HFFc6 (cell line): ENCODE data around the gene CEMIP2. TPM values are rescaled to one million over a fixed set of nuclear protein-coding genes. Genes with fewer than 3 reads are reported as not detected.
"Not testable (repeated sequence)": the region's sequence is repeated elsewhere in the genome, so short reads cannot be mapped to it uniquely, and the experiment has no call there.

Source experiments
- DNase-seq: peaks from one replicate; pipeline ENCODE4 v3.0.0-alpha.2; 2018
- H3K27ac Mint-ChIP-seq: 2 replicates; pipeline ENCODE4 v1.8.0; 2020; ENCODE audit warnings: mild to moderate bottlenecking, mixed read lengths
- H3K27me3 Mint-ChIP-seq: 2 replicates; pipeline ENCODE4 v1.8.0; 2021; ENCODE audit warnings: mild to moderate bottlenecking, moderate library complexity, mixed read lengths; ENCODE audit not compliant: insufficient read depth
- H3K36me3 Mint-ChIP-seq: 2 replicates; pipeline ENCODE4 v1.8.0; 2021; ENCODE audit warnings: low read depth, mixed read lengths
- H3K4me1 Mint-ChIP-seq: 2 replicates; pipeline ENCODE4 v1.8.0; 2020; ENCODE audit warnings: low read depth, mixed read lengths
- H3K4me3 Mint-ChIP-seq: 2 replicates; pipeline ENCODE4 v1.8.0; 2020; ENCODE audit warnings: mild to moderate bottlenecking, moderate library complexity, mixed read lengths
- H3K9me3 Mint-ChIP-seq: 2 replicates; pipeline ENCODE4 v1.8.0; 2020; ENCODE audit warnings: mild to moderate bottlenecking, mixed read lengths
- CTCF ChIP-seq: fragments of 200-600 bp; sonication (generic); IDR thresholded peaks from 2 replicates; pipeline ENCODE4 v1.5.0; 2021; ENCODE audit warnings: antibody characterized with exemption, mild to moderate bottlenecking
- total RNA-seq, 6 experiments: library from RNA; stranded (reverse); fragmentation: NEBNext Ultra II Directional; extraction: Animal tissue kit (Norgen Biotek cat#: 25700); gene quantifications; 2 replicates in 1 of 6; 3 replicates in 5 of 6; pipeline ENCODE4 v1.2.3, GENCODE V29; 2021

The CEMIP2 gene
- total RNA-seq, 6 experiments from 2014 or later, result 86.0 to 106 (median 92.1) TPM

- no peak for TF ChIP-seq CTCF
- Mint-ChIP-seq H3K9me3 (no peaks in the 10 kb centered on the region), H3K4me3 (no peak overlapping the region), H3K36me3 (peaks cover 46% of the 10 kb centered on the region), H3K27me3 (peaks cover 3% of the 10 kb centered on the region; the same call in 1 of the 2 replicates), H3K4me1 (peaks cover 13% of the 10 kb centered on the region), H3K27ac (0 out of 2 replicates have a peak overlapping the region, but pooled peaks have one; percentile 6)
- DNase-seq, result no peak
These were observed 65.0 kb downstream of the CEMIP2 start for GRCh38 chr9:71703172-71703872.

- no peak for DNase-seq
- no peaks in the 10 kb centered on the region for H3K27me3 Mint-ChIP-seq
- no peak for TF ChIP-seq CTCF
- H3K4me1 Mint-ChIP-seq, result no peaks in the 10 kb centered on the region
- H3K4me3 Mint-ChIP-seq, result no peak overlapping the region
- peaks cover 51% of the 10 kb centered on the region for H3K36me3 Mint-ChIP-seq
- H3K27ac Mint-ChIP-seq, result no peak overlapping the region
- H3K9me3 Mint-ChIP-seq, result no peaks in the 10 kb centered on the region
These were observed 70.4 kb downstream of the CEMIP2 start for GRCh38 chr9:71697882-71698281.

- peaks cover 7% of the 10 kb centered on the region for H3K27me3 Mint-ChIP-seq
- no peak for TF ChIP-seq CTCF
- H3K27ac Mint-ChIP-seq, result no peak overlapping the region
- H3K9me3 Mint-ChIP-seq, result no peaks in the 10 kb centered on the region
- peaks cover 49% of the 10 kb centered on the region for H3K36me3 Mint-ChIP-seq
- H3K4me1 Mint-ChIP-seq, result peaks cover 15% of the 10 kb centered on the region
- DNase-seq, result no peak
- H3K4me3 Mint-ChIP-seq, result no peak overlapping the region
These were observed 74.0 kb downstream of the CEMIP2 start for GRCh38 chr9:71694332-71694731.

GRCh38 chr9:71693607-71694006 lies 74.7 kb downstream of the CEMIP2 start:
- no peak overlapping the region for H3K4me3 Mint-ChIP-seq
- no peaks in the 10 kb centered on the region for H3K9me3 Mint-ChIP-seq
- peaks cover 50% of the 10 kb centered on the region for H3K36me3 Mint-ChIP-seq
- no peak overlapping the region for H3K27ac Mint-ChIP-seq
- peaks cover 15% of the 10 kb centered on the region for H3K4me1 Mint-ChIP-seq
- TF ChIP-seq CTCF, result no peak
- DNase-seq, result no peak
- peaks cover 7% of the 10 kb centered on the region for H3K27me3 Mint-ChIP-seq

GRCh38 chr9:71692337-71692736 lies 76.0 kb downstream of the CEMIP2 start:
- Mint-ChIP-seq H3K4me1 (peaks cover 15% of the 10 kb centered on the region), H3K27ac (peak overlapping the region; percentile 33), H3K9me3 (no peaks in the 10 kb centered on the region), H3K36me3 (peaks cover 45% of the 10 kb centered on the region), H3K27me3 (peaks cover 7% of the 10 kb centered on the region), H3K4me3 (no peak overlapping the region)
- no peak for TF ChIP-seq CTCF
- DNase-seq, result no peak

- peaks cover 21% of the 10 kb centered on the region for H3K4me1 Mint-ChIP-seq
- not testable (repeated sequence) for H3K27ac Mint-ChIP-seq, H3K27me3 Mint-ChIP-seq, H3K4me3 Mint-ChIP-seq, DNase-seq, H3K9me3 Mint-ChIP-seq
- H3K36me3 Mint-ChIP-seq, result peaks cover 50% of the 10 kb centered on the region
These were observed 76.7 kb downstream of the CEMIP2 start for GRCh38 chr9:71691576-71691975.
